ENCODE data around the gene TERT.

DNA sequence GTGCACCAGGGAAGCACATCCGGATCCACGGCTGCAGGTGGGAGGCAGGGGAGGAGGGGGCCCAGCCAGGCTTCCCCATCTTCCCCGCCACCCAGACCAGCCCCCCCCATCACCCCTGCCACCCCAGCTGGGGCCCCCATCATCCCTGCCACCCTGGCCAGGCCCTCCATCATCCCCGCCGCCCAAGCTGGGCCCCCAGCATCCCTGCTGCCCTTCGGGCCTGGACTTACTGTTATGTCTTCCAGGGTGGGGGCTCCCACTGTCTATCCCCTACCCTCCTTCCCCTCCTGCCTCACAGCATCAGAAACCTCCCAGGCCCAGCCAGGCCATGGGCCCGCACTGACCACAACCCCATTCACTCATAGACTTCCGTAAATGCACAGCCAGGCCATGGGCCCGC lies 42.2 kb downstream of the TERT start:
- TF ChIP-seq, protein P1, sequence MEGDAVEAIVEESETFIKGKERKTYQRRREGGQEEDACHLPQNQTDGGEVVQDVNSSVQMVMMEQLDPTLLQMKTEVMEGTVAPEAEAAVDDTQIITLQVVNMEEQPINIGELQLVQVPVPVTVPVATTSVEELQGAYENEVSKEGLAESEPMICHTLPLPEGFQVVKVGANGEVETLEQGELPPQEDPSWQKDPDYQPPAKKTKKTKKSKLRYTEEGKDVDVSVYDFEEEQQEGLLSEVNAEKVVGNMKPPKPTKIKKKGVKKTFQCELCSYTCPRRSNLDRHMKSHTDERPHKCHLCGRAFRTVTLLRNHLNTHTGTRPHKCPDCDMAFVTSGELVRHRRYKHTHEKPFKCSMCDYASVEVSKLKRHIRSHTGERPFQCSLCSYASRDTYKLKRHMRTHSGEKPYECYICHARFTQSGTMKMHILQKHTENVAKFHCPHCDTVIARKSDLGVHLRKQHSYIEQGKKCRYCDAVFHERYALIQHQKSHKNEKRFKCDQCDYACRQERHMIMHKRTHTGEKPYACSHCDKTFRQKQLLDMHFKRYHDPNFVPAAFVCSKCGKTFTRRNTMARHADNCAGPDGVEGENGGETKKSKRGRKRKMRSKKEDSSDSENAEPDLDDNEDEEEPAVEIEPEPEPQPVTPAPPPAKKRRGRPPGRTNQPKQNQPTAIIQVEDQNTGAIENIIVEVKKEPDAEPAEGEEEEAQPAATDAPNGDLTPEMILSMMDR (IDR thresholded peaks at IDR 0.05): no peak
- no peak for TF ChIP-seq POLR2AphosphoS5 (IDR thresholded peaks at IDR 0.05)
- no peak for TF ChIP-seq POLR2A (IDR thresholded peaks at IDR 0.05)

Data from gastroesophageal sphincter (tissue), 3 donors.